CD14-positive monocyte (primary cell): ENCODE measurements around the gene ALKBH4. TPM values are rescaled to one million over a fixed set of nuclear protein-coding genes. Genes with fewer than 3 reads are reported as not detected.
A peak's percentile ranks its signal among the peaks of the same experiment; 100 is the strongest.

Experiments
- DNase-seq, 3 donors: peaks; one replicate each; pipeline ENCODE4 v3.0.0-alpha.2; 2011 to 2022
- H2AFZ ChIP-seq: 2 replicates; pipeline ENCODE4 v1.6.0; 2012; ENCODE audit warnings: mild to moderate bottlenecking, low read depth, low read length, inconsistent platforms; ENCODE audit not compliant: insufficient read depth, poor library complexity, severe bottlenecking
- H3K27ac ChIP-seq, 2 donors: 1 replicate in 1 of 2; 2 replicates in 1 of 2; pipeline ENCODE4 v1.5.1; 2012 to 2013; ENCODE audit warnings: low read length in 2 of 2, control low read depth in 1 of 2, inconsistent platforms in 1 of 2, low read depth in 1 of 2, mild to moderate bottlenecking in 1 of 2
- H3K27me3 ChIP-seq, 2 donors: one replicate each; pipeline versions ENCODE4 v1.6.0 to v1.6.1; 2011 to 2013; ENCODE audit warnings: low read length in 2 of 2; ENCODE audit not compliant: control insufficient read depth in 2 of 2, insufficient read depth in 2 of 2
- H3K36me3 ChIP-seq, 2 donors: replicated peaks in 1 of 2; 1 replicate in 1 of 2; 2 replicates in 1 of 2; pipeline versions ENCODE4 v1.5.1 to v1.6.1; 2012 to 2013; ENCODE audit warnings: low read length in 2 of 2, control low read depth in 1 of 2, inconsistent platforms in 1 of 2, mild to moderate bottlenecking in 1 of 2; ENCODE audit not compliant: insufficient read depth in 2 of 2, control insufficient read depth in 1 of 2
- H3K4me1 ChIP-seq, 2 donors: 1 replicate in 1 of 2; 2 replicates in 1 of 2; pipeline versions ENCODE4 v1.5.1 to v1.6.1; 2012 to 2013; ENCODE audit warnings: low read length in 2 of 2, control low read depth in 1 of 2, inconsistent platforms in 1 of 2, mild to moderate bottlenecking in 1 of 2, moderate library complexity in 1 of 2; ENCODE audit not compliant: insufficient read depth in 2 of 2, control insufficient read depth in 1 of 2
- H3K4me2 ChIP-seq: replicated peaks from 2 replicates; pipeline ENCODE3; 2012; ENCODE audit warnings: low read length, moderate library complexity, mild to moderate bottlenecking; ENCODE audit not compliant: poor library complexity, severe bottlenecking; ENCODE audit errors: extremely low read depth
- H3K4me3 ChIP-seq, 3 experiments: fragments of 200-600 bp in 1 of 3; sonication (generic) in 1 of 3; replicated peaks in 1 of 3; 1 replicate in 2 of 3; 2 replicates in 1 of 3; pipeline ENCODE4 v1.5.1; 2011 to 2013; ENCODE audit warnings: low read length in 3 of 3, mild to moderate bottlenecking in 3 of 3, control low read depth in 2 of 3, low read depth in 2 of 3, inconsistent platforms in 1 of 3, moderate library complexity in 1 of 3
- H3K79me2 ChIP-seq: 2 replicates; pipeline ENCODE4 v1.6.0; 2012; ENCODE audit warnings: mild to moderate bottlenecking, control low read depth, inconsistent platforms, low read length, moderate library complexity; ENCODE audit not compliant: insufficient read depth
- H3K9ac ChIP-seq: 2 replicates; pipeline ENCODE4 v1.6.0; 2017; ENCODE audit warnings: low read length, mild to moderate bottlenecking; ENCODE audit not compliant: insufficient read depth, poor library complexity, severe bottlenecking
- H3K9me3 ChIP-seq, 2 donors: replicated peaks in 1 of 2; 1 replicate in 1 of 2; 2 replicates in 1 of 2; pipeline versions ENCODE4 v1.5.1 to v1.6.1; 2012 to 2013; ENCODE audit warnings: low read length in 2 of 2, control low read depth in 1 of 2; ENCODE audit not compliant: control insufficient read depth in 1 of 2, insufficient read depth in 1 of 2
- H4K20me1 ChIP-seq: 2 replicates; pipeline ENCODE4 v1.6.0; 2012; ENCODE audit warnings: mild to moderate bottlenecking, low read length, control low read depth, moderate library complexity; ENCODE audit not compliant: insufficient read depth
- H3K27ac Mint-ChIP-seq, 7 donors: one replicate each; pipeline ENCODE4 v1.8.0; 2020; ENCODE audit warnings: mild to moderate bottlenecking in 7 of 7, mixed read lengths in 7 of 7, moderate library complexity in 6 of 7, inconsistent platforms in 2 of 7
- H3K27me3 Mint-ChIP-seq, 3 donors: one replicate each; pipeline ENCODE4 v1.8.0; 2021 to 2022; ENCODE audit warnings: low read depth in 3 of 3, mild to moderate bottlenecking in 3 of 3, mixed read lengths in 3 of 3, moderate library complexity in 3 of 3, inconsistent platforms in 1 of 3
- H3K36me3 Mint-ChIP-seq, 2 donors: one replicate each; pipeline ENCODE4 v1.8.0; 2020; ENCODE audit warnings: mixed read lengths in 2 of 2, inconsistent platforms in 1 of 2, mild to moderate bottlenecking in 1 of 2
- H3K4me1 Mint-ChIP-seq: one replicate; pipeline ENCODE4 v1.8.0; 2020; ENCODE audit warnings: mild to moderate bottlenecking, mixed read lengths
- H3K4me3 Mint-ChIP-seq, 2 donors: one replicate each; pipeline ENCODE4 v1.8.0; 2020; ENCODE audit warnings: mild to moderate bottlenecking in 2 of 2, mixed read lengths in 2 of 2, moderate library complexity in 1 of 2
- H3K9me3 Mint-ChIP-seq, 7 donors: one replicate each; pipeline ENCODE4 v1.8.0; 2020 to 2022; ENCODE audit warnings: mixed read lengths in 7 of 7, mild to moderate bottlenecking in 6 of 7, moderate library complexity in 6 of 7, inconsistent platforms in 2 of 7
- CTCF ChIP-seq: fragments of 200-600 bp; IDR thresholded peaks from one replicate; pipeline ENCODE4 v1.8.0; 2022; ENCODE audit warnings: antibody characterized with exemption, mild to moderate bottlenecking
- WGBS: methylation state at CpG from one replicate; pipeline ENCODE4 v1.1.5; 2013; ENCODE audit warnings: missing lambda C conversion rate; ENCODE audit not compliant: insufficient coverage; 5-methylcytosine and 5-hydroxymethylcytosine counted together
- intact Hi-C, 2 donors: fragments of 100-400 bp; cut with micrococcal nuclease; formaldehyde crosslinking; loops; one replicate each; pipeline versions ENCODE4 v1.15.0 to v1.15.1; 2023
- polyA plus RNA-seq, 3 donors: library from polyadenylated mRNA; depleted of rRNA in 1 of 3; unstranded in 2 of 3; stranded (reverse) in 1 of 3; fragments of 300-500 nt in 2 of 3; fragments of >200 nt in 1 of 3; fragmentation: Illumina TruSeq in 2 of 3; gene quantifications; 1 replicate in 2 of 3; 2 replicates in 1 of 3; pipeline ENCODE4 v1.2.3, GENCODE V29; 2012 to 2021

Gene ALKBH4
- polyA plus RNA-seq, 3 donors = 2.9 to 11.8 (median 9.7) TPM

DNA sequence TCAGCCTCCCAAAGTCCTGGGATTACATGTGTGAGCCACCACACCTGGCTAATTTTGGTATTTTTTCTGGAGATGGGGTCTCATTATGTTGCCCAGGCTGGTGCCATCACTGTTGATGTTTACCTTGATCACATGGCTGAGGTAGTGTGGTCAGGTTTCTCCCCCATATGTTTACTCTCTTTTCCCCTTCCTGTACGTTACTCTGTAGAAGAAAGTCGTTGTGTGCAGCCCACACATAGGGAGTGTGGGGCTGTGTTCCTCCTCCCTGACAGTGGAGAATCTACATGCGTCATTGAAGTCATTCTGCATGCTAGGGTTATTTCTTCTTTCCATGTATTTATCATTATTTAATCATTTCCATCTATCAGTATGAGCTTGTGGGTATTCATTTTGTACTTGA lies 47.6 kb downstream of the ALKBH4 start:
- TF ChIP-seq CTCF = no peak
- Histone ChIP-seq H3K4me1 (peaks cover 19 to 24% of the 10 kb centered on the region in 2 donors), H3K4me2 (no peak overlapping the region), H3K27ac (no peak overlapping the region), H3K4me3 (no peak overlapping the region), H3K27me3 (no peaks in the 10 kb centered on the region), H3K36me3 (peaks cover 29 to 67% of the 10 kb centered on the region in 2 donors), H4K20me1 (no peaks in the 10 kb centered on the region), H3K79me2 (peaks cover 4% of the 10 kb centered on the region), H3K9me3 (no peaks in the 10 kb centered on the region), H2AFZ (no peak overlapping the region), H3K9ac (no peak overlapping the region)
- WGBS = no CpG with 5 or more reads among the region's 3 CpGs
- intact Hi-C loops = no loop called here
- Mint-ChIP-seq H3K36me3 (peaks cover 52 to 80% of the 10 kb centered on the region in 2 donors), H3K9me3 (no peaks in the 10 kb centered on the region), H3K4me3 (no peak overlapping the region), H3K27me3 (no peaks in the 10 kb centered on the region), H3K4me1 (peaks cover 32% of the 10 kb centered on the region), H3K27ac (peak overlapping the region in 2 of 7 donors; percentile 35 to 85)
- DNase-seq = no peak

DNA sequence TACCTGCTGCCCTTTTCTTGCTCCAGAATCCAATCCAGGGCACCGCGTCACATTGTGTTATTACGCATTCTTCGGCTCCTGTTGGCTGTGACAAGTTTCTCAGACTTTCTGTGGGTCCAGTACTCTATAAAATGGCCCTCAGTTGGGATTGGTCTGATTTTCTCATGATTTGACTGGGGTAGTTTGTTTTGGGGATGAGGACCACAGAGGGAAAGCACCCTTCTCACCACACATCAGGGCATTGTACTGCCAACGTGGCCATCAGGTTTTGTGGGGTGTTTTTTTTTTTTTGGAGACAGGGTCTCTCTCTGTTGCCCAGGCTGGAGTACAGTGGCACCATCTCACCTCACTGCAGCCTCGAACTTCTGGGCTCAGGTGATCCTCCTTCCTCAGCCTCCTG lies 48.3 kb downstream of the ALKBH4 start:
- H3K9ac ChIP-seq = no peak overlapping the region
- no peak for DNase-seq
- H4K20me1 ChIP-seq = no peaks in the 10 kb centered on the region
- no peaks in the 10 kb centered on the region for H3K27me3 ChIP-seq
- H3K27me3 Mint-ChIP-seq = no peaks in the 10 kb centered on the region
- no peak overlapping the region for H3K4me3 Mint-ChIP-seq
- no peak overlapping the region for H2AFZ ChIP-seq
- peaks cover 56 to 87% of the 10 kb centered on the region in 2 donors for H3K36me3 Mint-ChIP-seq
- H3K79me2 ChIP-seq = peaks cover 4% of the 10 kb centered on the region
- no peaks in the 10 kb centered on the region for H3K9me3 Mint-ChIP-seq
- TF ChIP-seq CTCF = no peak
- H3K4me1 Mint-ChIP-seq = peaks cover 32% of the 10 kb centered on the region
- WGBS = 100% methylated on average over 3 of the region's 6 CpGs
- peaks cover 29 to 74% of the 10 kb centered on the region in 2 donors for H3K36me3 ChIP-seq
- no peak overlapping the region for H3K4me3 ChIP-seq
- H3K27ac Mint-ChIP-seq = peak overlapping the region in 2 of 7 donors; percentile 35 to 85
- H3K9me3 ChIP-seq = no peaks in the 10 kb centered on the region
- intact Hi-C loops = no loop called here
- H3K27ac ChIP-seq = no peak overlapping the region
- no peak overlapping the region for H3K4me2 ChIP-seq
- peaks cover 19 to 21% of the 10 kb centered on the region in 2 donors for H3K4me1 ChIP-seq
